ENCODE measurements around the gene MUC5AC. TPM values are rescaled to one million over a fixed set of nuclear protein-coding genes. Genes with fewer than 3 reads are reported as not detected.
"Not testable (repeated sequence)": the region's sequence is repeated elsewhere in the genome, so short reads cannot be mapped to it uniquely, and the experiment has no call there.

Gene MUC5AC
- total RNA-seq, 1 experiment from 2014 or later: under 0.01 TPM

DNA sequence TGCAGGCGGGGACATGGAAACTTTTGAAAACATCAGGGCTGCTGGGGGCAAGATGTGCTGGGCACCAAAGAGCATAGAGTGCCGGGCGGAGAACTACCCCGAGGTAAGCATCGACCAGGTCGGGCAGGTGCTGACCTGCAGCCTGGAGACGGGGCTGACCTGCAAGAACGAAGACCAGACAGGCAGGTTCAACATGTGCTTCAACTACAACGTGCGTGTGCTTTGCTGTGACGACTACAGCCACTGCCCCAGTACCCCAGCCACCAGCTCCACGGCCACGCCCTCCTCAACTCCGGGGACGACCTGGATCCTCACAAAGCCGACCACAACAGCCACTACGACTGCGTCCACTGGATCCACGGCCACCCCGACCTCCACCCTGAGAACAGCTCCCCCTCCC lies 84.5 kb downstream of the MUC5AC start (continued):
- TF ChIP-seq, protein P1, sequence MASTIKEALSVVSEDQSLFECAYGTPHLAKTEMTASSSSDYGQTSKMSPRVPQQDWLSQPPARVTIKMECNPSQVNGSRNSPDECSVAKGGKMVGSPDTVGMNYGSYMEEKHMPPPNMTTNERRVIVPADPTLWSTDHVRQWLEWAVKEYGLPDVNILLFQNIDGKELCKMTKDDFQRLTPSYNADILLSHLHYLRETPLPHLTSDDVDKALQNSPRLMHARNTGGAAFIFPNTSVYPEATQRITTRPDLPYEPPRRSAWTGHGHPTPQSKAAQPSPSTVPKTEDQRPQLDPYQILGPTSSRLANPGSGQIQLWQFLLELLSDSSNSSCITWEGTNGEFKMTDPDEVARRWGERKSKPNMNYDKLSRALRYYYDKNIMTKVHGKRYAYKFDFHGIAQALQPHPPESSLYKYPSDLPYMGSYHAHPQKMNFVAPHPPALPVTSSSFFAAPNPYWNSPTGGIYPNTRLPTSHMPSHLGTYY (CRISPR knock-in tag; IDR thresholded peaks at IDR 0.05): no peak
- no peak for TF ChIP-seq JAZF1 (CRISPR knock-in tag; IDR thresholded peaks at IDR 0.05)
- TF ChIP-seq, protein P2, sequence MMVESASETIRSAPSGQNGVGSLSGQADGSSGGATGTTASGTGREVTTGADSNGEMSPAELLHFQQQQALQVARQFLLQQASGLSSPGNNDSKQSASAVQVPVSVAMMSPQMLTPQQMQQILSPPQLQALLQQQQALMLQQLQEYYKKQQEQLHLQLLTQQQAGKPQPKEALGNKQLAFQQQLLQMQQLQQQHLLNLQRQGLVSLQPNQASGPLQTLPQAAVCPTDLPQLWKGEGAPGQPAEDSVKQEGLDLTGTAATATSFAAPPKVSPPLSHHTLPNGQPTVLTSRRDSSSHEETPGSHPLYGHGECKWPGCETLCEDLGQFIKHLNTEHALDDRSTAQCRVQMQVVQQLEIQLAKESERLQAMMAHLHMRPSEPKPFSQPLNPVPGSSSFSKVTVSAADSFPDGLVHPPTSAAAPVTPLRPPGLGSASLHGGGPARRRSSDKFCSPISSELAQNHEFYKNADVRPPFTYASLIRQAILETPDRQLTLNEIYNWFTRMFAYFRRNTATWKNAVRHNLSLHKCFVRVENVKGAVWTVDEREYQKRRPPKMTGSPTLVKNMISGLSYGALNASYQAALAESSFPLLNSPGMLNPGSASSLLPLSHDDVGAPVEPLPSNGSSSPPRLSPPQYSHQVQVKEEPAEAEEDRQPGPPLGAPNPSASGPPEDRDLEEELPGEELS (CRISPR knock-in tag; IDR thresholded peaks at IDR 0.05): no peak
- TF ChIP-seq, protein P3, sequence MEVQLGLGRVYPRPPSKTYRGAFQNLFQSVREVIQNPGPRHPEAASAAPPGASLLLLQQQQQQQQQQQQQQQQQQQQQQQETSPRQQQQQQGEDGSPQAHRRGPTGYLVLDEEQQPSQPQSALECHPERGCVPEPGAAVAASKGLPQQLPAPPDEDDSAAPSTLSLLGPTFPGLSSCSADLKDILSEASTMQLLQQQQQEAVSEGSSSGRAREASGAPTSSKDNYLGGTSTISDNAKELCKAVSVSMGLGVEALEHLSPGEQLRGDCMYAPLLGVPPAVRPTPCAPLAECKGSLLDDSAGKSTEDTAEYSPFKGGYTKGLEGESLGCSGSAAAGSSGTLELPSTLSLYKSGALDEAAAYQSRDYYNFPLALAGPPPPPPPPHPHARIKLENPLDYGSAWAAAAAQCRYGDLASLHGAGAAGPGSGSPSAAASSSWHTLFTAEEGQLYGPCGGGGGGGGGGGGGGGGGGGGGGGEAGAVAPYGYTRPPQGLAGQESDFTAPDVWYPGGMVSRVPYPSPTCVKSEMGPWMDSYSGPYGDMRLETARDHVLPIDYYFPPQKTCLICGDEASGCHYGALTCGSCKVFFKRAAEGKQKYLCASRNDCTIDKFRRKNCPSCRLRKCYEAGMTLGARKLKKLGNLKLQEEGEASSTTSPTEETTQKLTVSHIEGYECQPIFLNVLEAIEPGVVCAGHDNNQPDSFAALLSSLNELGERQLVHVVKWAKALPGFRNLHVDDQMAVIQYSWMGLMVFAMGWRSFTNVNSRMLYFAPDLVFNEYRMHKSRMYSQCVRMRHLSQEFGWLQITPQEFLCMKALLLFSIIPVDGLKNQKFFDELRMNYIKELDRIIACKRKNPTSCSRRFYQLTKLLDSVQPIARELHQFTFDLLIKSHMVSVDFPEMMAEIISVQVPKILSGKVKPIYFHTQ (CRISPR knock-in tag; IDR thresholded peaks at IDR 0.05): no peak
- no peak for TF ChIP-seq ZNF232 (CRISPR knock-in tag; IDR thresholded peaks at IDR 0.05)
- TF ChIP-seq, protein P4, sequence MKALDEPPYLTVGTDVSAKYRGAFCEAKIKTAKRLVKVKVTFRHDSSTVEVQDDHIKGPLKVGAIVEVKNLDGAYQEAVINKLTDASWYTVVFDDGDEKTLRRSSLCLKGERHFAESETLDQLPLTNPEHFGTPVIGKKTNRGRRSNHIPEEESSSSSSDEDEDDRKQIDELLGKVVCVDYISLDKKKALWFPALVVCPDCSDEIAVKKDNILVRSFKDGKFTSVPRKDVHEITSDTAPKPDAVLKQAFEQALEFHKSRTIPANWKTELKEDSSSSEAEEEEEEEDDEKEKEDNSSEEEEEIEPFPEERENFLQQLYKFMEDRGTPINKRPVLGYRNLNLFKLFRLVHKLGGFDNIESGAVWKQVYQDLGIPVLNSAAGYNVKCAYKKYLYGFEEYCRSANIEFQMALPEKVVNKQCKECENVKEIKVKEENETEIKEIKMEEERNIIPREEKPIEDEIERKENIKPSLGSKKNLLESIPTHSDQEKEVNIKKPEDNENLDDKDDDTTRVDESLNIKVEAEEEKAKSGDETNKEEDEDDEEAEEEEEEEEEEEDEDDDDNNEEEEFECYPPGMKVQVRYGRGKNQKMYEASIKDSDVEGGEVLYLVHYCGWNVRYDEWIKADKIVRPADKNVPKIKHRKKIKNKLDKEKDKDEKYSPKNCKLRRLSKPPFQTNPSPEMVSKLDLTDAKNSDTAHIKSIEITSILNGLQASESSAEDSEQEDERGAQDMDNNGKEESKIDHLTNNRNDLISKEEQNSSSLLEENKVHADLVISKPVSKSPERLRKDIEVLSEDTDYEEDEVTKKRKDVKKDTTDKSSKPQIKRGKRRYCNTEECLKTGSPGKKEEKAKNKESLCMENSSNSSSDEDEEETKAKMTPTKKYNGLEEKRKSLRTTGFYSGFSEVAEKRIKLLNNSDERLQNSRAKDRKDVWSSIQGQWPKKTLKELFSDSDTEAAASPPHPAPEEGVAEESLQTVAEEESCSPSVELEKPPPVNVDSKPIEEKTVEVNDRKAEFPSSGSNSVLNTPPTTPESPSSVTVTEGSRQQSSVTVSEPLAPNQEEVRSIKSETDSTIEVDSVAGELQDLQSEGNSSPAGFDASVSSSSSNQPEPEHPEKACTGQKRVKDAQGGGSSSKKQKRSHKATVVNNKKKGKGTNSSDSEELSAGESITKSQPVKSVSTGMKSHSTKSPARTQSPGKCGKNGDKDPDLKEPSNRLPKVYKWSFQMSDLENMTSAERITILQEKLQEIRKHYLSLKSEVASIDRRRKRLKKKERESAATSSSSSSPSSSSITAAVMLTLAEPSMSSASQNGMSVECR (CRISPR knock-in tag; IDR thresholded peaks at IDR 0.05; ENCODE audit: borderline replicate concordance): no peak
- TF ChIP-seq MXD4 (CRISPR knock-in tag; IDR thresholded peaks at IDR 0.05; ENCODE audit: borderline replicate concordance): no peak
- TF ChIP-seq, protein P5, sequence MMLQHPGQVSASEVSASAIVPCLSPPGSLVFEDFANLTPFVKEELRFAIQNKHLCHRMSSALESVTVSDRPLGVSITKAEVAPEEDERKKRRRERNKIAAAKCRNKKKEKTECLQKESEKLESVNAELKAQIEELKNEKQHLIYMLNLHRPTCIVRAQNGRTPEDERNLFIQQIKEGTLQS (CRISPR knock-in tag; conservative IDR thresholded peaks at IDR 0.05): no peak

DNA sequence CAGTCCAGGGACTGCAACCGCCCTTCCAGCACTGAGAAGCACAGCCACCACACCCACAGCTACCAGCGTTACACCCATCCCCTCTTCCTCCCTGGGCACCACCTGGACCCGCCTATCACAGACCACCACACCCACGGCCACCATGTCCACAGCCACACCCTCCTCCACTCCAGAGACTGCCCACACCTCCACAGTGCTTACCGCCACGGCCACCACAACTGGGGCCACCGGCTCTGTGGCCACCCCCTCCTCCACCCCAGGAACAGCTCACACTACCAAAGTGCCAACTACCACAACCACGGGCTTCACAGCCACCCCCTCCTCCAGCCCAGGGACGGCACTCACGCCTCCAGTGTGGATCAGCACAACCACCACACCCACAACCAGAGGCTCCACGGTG lies 85.0 kb downstream of the MUC5AC start:
- H3K27me3 Mint-ChIP-seq (ENCODE audit: low read depth); POLR2A ChIA-PET; ATAC-seq; H3K4me3 Mint-ChIP-seq; CTCF ChIA-PET; H3K27ac Mint-ChIP-seq; H3K4me1 Mint-ChIP-seq; DNase-seq (ENCODE audit: low spot score): not testable (repeated sequence)
- H3K9me3 Mint-ChIP-seq: peaks cover 19% of the 10 kb centered on the region
- H3K36me3 Mint-ChIP-seq: peaks cover 17% of the 10 kb centered on the region

DNA sequence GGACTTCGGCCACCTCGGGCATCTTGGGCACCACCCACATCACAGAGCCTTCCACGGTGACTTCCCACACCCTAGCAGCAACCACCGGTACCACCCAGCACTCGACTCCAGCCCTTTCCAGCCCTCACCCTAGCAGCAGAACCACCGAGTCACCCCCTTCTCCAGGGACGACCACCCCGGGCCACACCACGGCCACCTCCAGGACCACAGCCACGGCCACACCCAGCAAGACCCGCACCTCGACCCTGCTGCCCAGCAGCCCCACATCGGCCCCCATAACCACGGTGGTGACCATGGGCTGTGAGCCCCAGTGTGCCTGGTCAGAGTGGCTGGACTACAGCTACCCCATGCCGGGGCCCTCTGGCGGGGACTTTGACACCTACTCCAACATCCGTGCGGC lies 85.8 kb downstream of the MUC5AC start:
- ATAC-seq; DNase-seq (ENCODE audit: low spot score); H3K27me3 Mint-ChIP-seq (ENCODE audit: low read depth); H3K27ac Mint-ChIP-seq; CTCF ChIA-PET; H3K4me3 Mint-ChIP-seq; H3K4me1 Mint-ChIP-seq; POLR2A ChIA-PET: not testable (repeated sequence)
- H3K9me3 Mint-ChIP-seq: peaks cover 19% of the 10 kb centered on the region
- H3K36me3 Mint-ChIP-seq: peaks cover 17% of the 10 kb centered on the region

DNA sequence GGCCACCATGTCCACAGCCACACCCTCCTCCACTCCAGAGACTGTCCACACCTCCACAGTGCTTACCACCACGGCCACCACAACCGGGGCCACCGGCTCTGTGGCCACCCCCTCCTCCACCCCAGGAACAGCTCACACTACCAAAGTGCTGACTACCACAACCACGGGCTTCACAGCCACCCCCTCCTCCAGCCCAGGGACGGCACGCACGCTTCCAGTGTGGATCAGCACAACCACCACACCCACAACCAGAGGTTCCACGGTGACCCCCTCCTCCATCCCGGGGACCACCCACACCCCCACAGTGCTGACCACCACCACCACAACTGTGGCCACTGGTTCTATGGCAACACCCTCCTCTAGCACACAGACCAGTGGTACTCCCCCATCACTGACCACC lies 86.8 kb downstream of the MUC5AC start:
- CTCF ChIA-PET: not testable (repeated sequence)
- H3K9me3 Mint-ChIP-seq: peaks cover 19% of the 10 kb centered on the region

DNA sequence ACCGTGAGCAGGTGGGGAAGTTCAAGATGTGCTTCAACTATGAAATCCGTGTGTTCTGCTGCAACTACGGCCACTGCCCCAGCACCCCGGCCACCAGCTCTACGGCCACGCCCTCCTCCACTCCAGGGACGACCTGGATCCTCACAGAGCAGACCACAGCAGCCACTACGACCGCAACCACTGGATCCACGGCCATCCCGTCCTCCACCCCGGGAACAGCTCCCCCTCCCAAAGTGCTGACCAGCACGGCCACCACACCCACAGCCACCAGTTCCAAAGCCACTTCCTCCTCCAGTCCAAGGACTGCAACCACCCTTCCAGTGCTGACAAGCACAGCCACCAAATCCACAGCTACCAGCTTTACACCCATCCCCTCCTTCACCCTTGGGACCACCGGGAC lies 88.0 kb downstream of the MUC5AC start:
- H3K27ac Mint-ChIP-seq; H3K27me3 Mint-ChIP-seq (ENCODE audit: low read depth); POLR2A ChIA-PET; ATAC-seq; H3K4me1 Mint-ChIP-seq; H3K4me3 Mint-ChIP-seq; DNase-seq (ENCODE audit: low spot score); CTCF ChIA-PET: not testable (repeated sequence)
- Mint-ChIP-seq H3K9me3 (peaks cover 20% of the 10 kb centered on the region), H3K36me3 (peaks cover 26% of the 10 kb centered on the region)

More for the DNA sequence above, 86.8 kb downstream of the MUC5AC start:
- H3K27ac Mint-ChIP-seq; H3K4me1 Mint-ChIP-seq; H3K4me3 Mint-ChIP-seq; ATAC-seq; H3K27me3 Mint-ChIP-seq (ENCODE audit: low read depth); POLR2A ChIA-PET; DNase-seq (ENCODE audit: low spot score): not testable (repeated sequence)
- H3K36me3 Mint-ChIP-seq: peaks cover 18% of the 10 kb centered on the region

DNA sequence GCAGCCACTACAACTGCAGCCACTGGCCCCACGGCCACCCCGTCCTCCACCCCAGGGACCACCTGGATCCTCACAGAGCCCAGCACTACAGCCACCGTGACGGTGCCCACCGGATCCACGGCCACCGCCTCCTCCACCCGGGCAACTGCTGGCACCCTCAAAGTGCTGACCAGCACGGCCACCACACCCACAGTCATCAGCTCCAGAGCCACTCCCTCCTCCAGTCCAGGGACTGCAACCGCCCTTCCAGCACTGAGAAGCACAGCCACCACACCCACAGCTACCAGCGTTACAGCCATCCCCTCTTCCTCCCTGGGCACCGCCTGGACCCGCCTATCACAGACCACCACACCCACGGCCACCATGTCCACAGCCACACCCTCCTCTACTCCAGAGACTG lies 88.5 kb downstream of the MUC5AC start:
- H3K27ac Mint-ChIP-seq; POLR2A ChIA-PET; H3K4me3 Mint-ChIP-seq; CTCF ChIA-PET; DNase-seq (ENCODE audit: low spot score); H3K4me1 Mint-ChIP-seq; ATAC-seq: not testable (repeated sequence)
- peaks cover 24% of the 10 kb centered on the region for H3K9me3 Mint-ChIP-seq
- H3K27me3 Mint-ChIP-seq (ENCODE audit: low read depth): peaks cover 10% of the 10 kb centered on the region
- H3K36me3 Mint-ChIP-seq: peaks cover 32% of the 10 kb centered on the region

DNA sequence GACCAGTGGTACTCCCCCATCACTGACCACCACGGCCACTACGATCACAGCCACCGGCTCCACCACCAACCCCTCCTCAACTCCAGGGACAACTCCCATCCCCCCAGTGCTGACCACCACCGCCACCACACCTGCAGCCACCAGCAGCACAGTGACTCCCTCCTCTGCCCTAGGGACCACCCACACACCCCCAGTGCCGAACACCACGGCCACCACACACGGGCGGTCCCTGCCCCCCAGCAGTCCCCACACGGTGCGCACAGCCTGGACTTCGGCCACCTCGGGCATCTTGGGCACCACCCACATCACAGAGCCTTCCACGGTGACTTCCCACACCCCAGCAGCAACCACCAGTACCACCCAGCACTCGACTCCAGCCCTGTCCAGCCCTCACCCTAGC lies 89.3 kb downstream of the MUC5AC start:
- POLR2A ChIA-PET, H3K4me1 Mint-ChIP-seq: not testable (repeated sequence)

More for the DNA sequence above, 89.3 kb downstream of the MUC5AC start:
- H3K4me3 Mint-ChIP-seq; ATAC-seq; CTCF ChIA-PET; DNase-seq (ENCODE audit: low spot score); H3K27ac Mint-ChIP-seq: not testable (repeated sequence)
- Mint-ChIP-seq H3K9me3 (peaks cover 20% of the 10 kb centered on the region), H3K27me3 (ENCODE audit: low read depth) (peaks cover 14% of the 10 kb centered on the region), H3K36me3 (peaks cover 35% of the 10 kb centered on the region)
